HEK293 (cell line): ENCODE data around the gene ZCCHC3.
A peak's percentile ranks its signal among the peaks of the same experiment; 100 is the strongest.

Experiments used
- AEBP2 ChIP-seq: fragments of 450-650 bp; formaldehyde crosslinking; IDR thresholded peaks from 2 replicates; pipeline ENCODE4 v1.5.1; 2016; ENCODE audit warnings: missing biosample characterization, missing genetic modification characterization, borderline replicate concordance
- ELK4 ChIP-seq: IDR thresholded peaks from 2 replicates; pipeline ENCODE4 v1.6.1; 2011; ENCODE audit warnings: mild to moderate bottlenecking, low read depth, low read length, borderline replicate concordance
- GLI2 ChIP-seq: fragments of 450-650 bp; formaldehyde crosslinking; IDR thresholded peaks from 2 replicates; pipeline ENCODE4; 2017; ENCODE audit warnings: missing biosample characterization, missing genetic modification characterization, low read depth, borderline replicate concordance
- GLIS1 ChIP-seq: fragments of 450-650 bp; formaldehyde crosslinking; IDR thresholded peaks from 2 replicates; pipeline ENCODE4 v1.5.1; 2016; ENCODE audit warnings: missing biosample characterization, missing genetic modification characterization
- KLF1 ChIP-seq: fragments of 450-650 bp; formaldehyde crosslinking; IDR thresholded peaks from 2 replicates; pipeline ENCODE4 v1.5.1; 2016; ENCODE audit warnings: missing biosample characterization, missing genetic modification characterization
- KLF16 ChIP-seq: fragments of 450-650 bp; formaldehyde crosslinking; IDR thresholded peaks from 2 replicates; pipeline ENCODE4 v1.5.1; 2017; ENCODE audit warnings: missing biosample characterization, missing genetic modification characterization
- KLF9 ChIP-seq: fragments of 450-650 bp; formaldehyde crosslinking; IDR thresholded peaks from 2 replicates; pipeline ENCODE4 v1.5.1; 2016; ENCODE audit warnings: missing biosample characterization, missing genetic modification characterization, low read depth
- PATZ1 ChIP-seq: fragments of 450-650 bp; formaldehyde crosslinking; IDR thresholded peaks from 2 replicates; pipeline ENCODE4 v1.5.1; 2016; ENCODE audit warnings: missing biosample characterization, missing genetic modification characterization
- PRDM2 ChIP-seq: fragments of 450-650 bp; formaldehyde crosslinking; IDR thresholded peaks from 2 replicates; pipeline ENCODE4 v1.5.1; 2016; ENCODE audit warnings: missing biosample characterization, missing genetic modification characterization, borderline replicate concordance
- ZFP3 ChIP-seq: fragments of 450-650 bp; formaldehyde crosslinking; IDR thresholded peaks from 2 replicates; pipeline ENCODE4 v1.5.1; 2016; ENCODE audit warnings: low read depth, missing biosample characterization, missing genetic modification characterization
- ZNF146 ChIP-seq: fragments of 450-650 bp; formaldehyde crosslinking; IDR thresholded peaks from 2 replicates; pipeline ENCODE4 v1.5.1; 2016; ENCODE audit warnings: missing biosample characterization, missing genetic modification characterization
- ZNF148 ChIP-seq: fragments of 450-650 bp; formaldehyde crosslinking; IDR thresholded peaks from 2 replicates; pipeline ENCODE4 v1.5.0; 2017; ENCODE audit warnings: missing biosample characterization, missing genetic modification characterization, borderline replicate concordance
- ZNF335 ChIP-seq: fragments of 450-650 bp; formaldehyde crosslinking; conservative IDR thresholded peaks from 2 replicates; pipeline ENCODE4 v1.5.1; 2016; ENCODE audit warnings: missing biosample characterization, missing genetic modification characterization
- ZNF488 ChIP-seq: fragments of 450-650 bp; formaldehyde crosslinking; IDR thresholded peaks from 2 replicates; pipeline ENCODE4 v1.5.1; 2016; ENCODE audit warnings: missing biosample characterization, missing genetic modification characterization
- ZNF513 ChIP-seq: fragments of 450-650 bp; IDR thresholded peaks from 2 replicates; pipeline ENCODE4 v1.5.1; 2018; ENCODE audit warnings: missing biosample characterization, missing genetic modification characterization
- ZNF521 ChIP-seq: fragments of 450-650 bp; formaldehyde crosslinking; IDR thresholded peaks from 2 replicates; pipeline ENCODE4 v1.5.1; 2017; ENCODE audit warnings: missing biosample characterization, mild to moderate bottlenecking, missing genetic modification characterization
- ZNF585B ChIP-seq: fragments of 450-650 bp; formaldehyde crosslinking; IDR thresholded peaks from 2 replicates; pipeline ENCODE4 v1.5.1; 2016; ENCODE audit warnings: missing biosample characterization, missing genetic modification characterization
- ZNF776 ChIP-seq: fragments of 450-650 bp; formaldehyde crosslinking; IDR thresholded peaks from 2 replicates; pipeline ENCODE4 v1.5.0; 2017; ENCODE audit warnings: missing biosample characterization, missing genetic modification characterization, borderline replicate concordance

Gene ZCCHC3

GRCh38 chr20:327186-328026 lies 30.0 kb downstream of the ZCCHC3 start (continued):
- TF ChIP-seq ZNF585B (tag by site-specific recombination), result no peak
- no peak for TF ChIP-seq ZNF776 (tag by site-specific recombination)
- 0 out of 2 replicates have a peak, but pooled peaks have one; percentile 62 for TF ChIP-seq ZNF146 (tag by site-specific recombination)
- TF ChIP-seq KLF1, result peak; percentile 99
- no peak for TF ChIP-seq PRDM2 (tag by site-specific recombination)
- no peak for TF ChIP-seq ZFP3 (tag by site-specific recombination)
- no peak for TF ChIP-seq ZNF488 (tag by site-specific recombination)
- TF ChIP-seq GLI2 (tag by site-specific recombination), result no peak; the same call in 1 of the 2 replicates
- peak; percentile 99 for TF ChIP-seq KLF9 (tag by site-specific recombination)
- peak; percentile 84 for TF ChIP-seq GLIS1 (tag by site-specific recombination)
- no peak for TF ChIP-seq ZNF513 (tag by site-specific recombination)
- peak; percentile 92 for TF ChIP-seq KLF16
- TF ChIP-seq ELK4, result no peak
- peak; percentile 95 for TF ChIP-seq PATZ1 (tag by site-specific recombination)
- TF ChIP-seq ZNF148 (tag by site-specific recombination), result no peak
- peak; percentile 52; the same call in 1 of the 2 replicates for TF ChIP-seq ZNF335 (tag by site-specific recombination)
- TF ChIP-seq ZNF521 (tag by site-specific recombination), result no peak
- no peak for TF ChIP-seq AEBP2 (tag by site-specific recombination)
